Measurements from ENCODE around the gene CRAMP1.

Gene CRAMP1

GRCh38 chr16:1634541-1634940 lies 22.4 kb downstream of the CRAMP1 start:
- no peak for DNase-seq

- peak; percentile 87 for DNase-seq
Measured at GRCh38 chr16:1635070-1635469, 22.9 kb downstream of the CRAMP1 start.

- DNase-seq: no peak
Measured at GRCh38 chr16:1637526-1637925, 25.4 kb downstream of the CRAMP1 start.

GRCh38 chr16:1638757-1639156 lies 26.6 kb downstream of the CRAMP1 start:
- DNase-seq: no peak

- DNase-seq: no peak
Measured at GRCh38 chr16:1639282-1639681, 27.1 kb downstream of the CRAMP1 start.

- no peak for DNase-seq
Measured at GRCh38 chr16:1639860-1640259, 27.7 kb downstream of the CRAMP1 start.

GRCh38 chr16:1640261-1640941 lies 28.2 kb downstream of the CRAMP1 start:
- no peak for DNase-seq

- DNase-seq: no peak
Measured at GRCh38 chr16:1641261-1641660, 29.1 kb downstream of the CRAMP1 start.

- DNase-seq: no peak
Measured at GRCh38 chr16:1642148-1642547, 30.0 kb downstream of the CRAMP1 start.

- DNase-seq: no peak
Measured at GRCh38 chr16:1642753-1643152, 30.6 kb downstream of the CRAMP1 start.

GRCh38 chr16:1643521-1643920 lies 31.4 kb downstream of the CRAMP1 start:
- DNase-seq: no peak

- DNase-seq: peak; percentile 55
Measured at GRCh38 chr16:1645914-1646525, 33.9 kb downstream of the CRAMP1 start.

- DNase-seq: peak; percentile 73
Measured at GRCh38 chr16:1647856-1648255, 35.7 kb downstream of the CRAMP1 start.

- no peak for DNase-seq
Measured at GRCh38 chr16:1650131-1650530, 38.0 kb downstream of the CRAMP1 start.

- no peak for DNase-seq
Measured at GRCh38 chr16:1651094-1651973, 39.2 kb downstream of the CRAMP1 start.

- DNase-seq: no peak
Measured at GRCh38 chr16:1651974-1652312, 39.8 kb downstream of the CRAMP1 start.

GRCh38 chr16:1653023-1653422 lies 40.9 kb downstream of the CRAMP1 start:
- DNase-seq: no peak

GRCh38 chr16:1654505-1655268 lies 42.5 kb downstream of the CRAMP1 start:
- DNase-seq: no peak

GRCh38 chr16:1655269-1655807 lies 43.2 kb downstream of the CRAMP1 start:
- DNase-seq: no peak

- DNase-seq: no peak
Measured at GRCh38 chr16:1655909-1656807, 44.0 kb downstream of the CRAMP1 start.

GRCh38 chr16:1656808-1657617 lies 44.9 kb downstream of the CRAMP1 start:
- DNase-seq: no peak

Measured in MV-4-11 (cell line).